Panc1 (cell line): ENCODE results near the gene THEM4. TPM values are rescaled to one million over a fixed set of nuclear protein-coding genes. Genes with fewer than 3 reads are reported as not detected.

Experiments used
- ATAC-seq: fragments of 200-7000 bp; cut with Tn5 transposase; 2 replicates; pipeline ENCODE4 v1.9.1; 2020; ENCODE audit warnings: mild to moderate bottlenecking, moderate library complexity
- BruUV-seq: library from RNA; stranded (reverse); fragments of 400-500 nt; replicated peaks from 2 replicates; lab custom pipeline; 2021; lab: Mats Ljungman, UMichigan
- CTCF ChIA-PET: fragments of 300-600 bp; sonication (Branson Sonifier 250); formaldehyde crosslinking; loops from one replicate; lab custom pipeline; 2022; ENCODE audit warnings: antibody characterized with exemption; lab: Charles Lee
- POLR2A ChIA-PET: fragments of 300-600 bp; sonication (Branson Sonifier 250); formaldehyde crosslinking; loops from one replicate; lab custom pipeline; 2022; ENCODE audit warnings: antibody characterized with exemption; lab: Charles Lee
- DNase-seq: peaks from one replicate; pipeline ENCODE4 v3.0.0-alpha.2; 2010; ENCODE audit warnings: low read depth, low spot score
- H3K27ac ChIP-seq: 2 replicates; pipeline ENCODE4 v1.5.1; 2011; ENCODE audit warnings: mild to moderate bottlenecking, low read length, inconsistent platforms
- H3K27me3 ChIP-seq: fragments of 200-500 bp; sonication (Bioruptor generic); 2 replicates; pipeline ENCODE4 v1.6.0; 2014; ENCODE audit warnings: low read length, inconsistent platforms; ENCODE audit not compliant: control insufficient read depth, insufficient read depth
- H3K36me3 ChIP-seq: fragments of 200-500 bp; sonication (Bioruptor generic); 2 replicates; pipeline ENCODE4 v1.5.1; 2014; ENCODE audit warnings: inconsistent platforms, mild to moderate bottlenecking, low read length, moderate library complexity; ENCODE audit not compliant: control insufficient read depth, insufficient read depth
- H3K4me1 ChIP-seq: 2 replicates; pipeline ENCODE4 v1.5.1; 2011; ENCODE audit warnings: inconsistent platforms, mild to moderate bottlenecking, low read length, moderate library complexity; ENCODE audit not compliant: control insufficient read depth, insufficient read depth
- H3K4me3 ChIP-seq, 2 experiments: 2 replicates each; pipeline ENCODE4 v1.5.1; 2011 to 2012; ENCODE audit warnings: low read depth in 2 of 2, low read length in 2 of 2, mild to moderate bottlenecking in 2 of 2, inconsistent platforms in 1 of 2, moderate library complexity in 1 of 2
- H3K9me3 ChIP-seq: fragments of 200-500 bp; sonication (Bioruptor generic); 2 replicates; pipeline ENCODE4 v1.5.1; 2014; ENCODE audit warnings: low read depth, mild to moderate bottlenecking, inconsistent platforms, low read length, moderate library complexity; ENCODE audit not compliant: control insufficient read depth, insufficient read depth
- POLR2AphosphoS5 ChIP-seq: IDR thresholded peaks from 2 replicates; pipeline ENCODE4 v1.6.1; 2012; ENCODE audit warnings: mild to moderate bottlenecking, low read depth, low read length, moderate library complexity
- SIN3A ChIP-seq: IDR thresholded peaks from 2 replicates; pipeline ENCODE4 v1.6.1; 2012; ENCODE audit warnings: low read depth, mild to moderate bottlenecking, low read length, moderate library complexity, borderline replicate concordance; ENCODE audit not compliant: insufficient read depth
- TCF7L2 ChIP-seq: IDR thresholded peaks from 2 replicates; pipeline ENCODE4 v1.6.1; 2011; ENCODE audit warnings: mild to moderate bottlenecking, low read depth, low read length, inconsistent platforms
- in situ Hi-C: cut with HindIII; loops from 2 replicates; pipeline ENCODE4 v1.10.0; 2016; ENCODE audit warnings: low sequenced_read_pairs, low pct_unique_long_range_greater_than_20kb
- intact Hi-C: fragments of 100-400 bp; cut with micrococcal nuclease; formaldehyde crosslinking; loops from one replicate; pipeline ENCODE4 v1.10.0; 2022; ENCODE audit not compliant: unreplicated experiment
- total RNA-seq: library from RNA; stranded (reverse); gene quantifications from one replicate; pipeline ENCODE4 v1.2.1, GENCODE V29; 2021; ENCODE audit not compliant: unreplicated experiment
- TF ChIP-seq, protein P1 (sequence below): fragments of 450-650 bp; IDR thresholded peaks from 2 replicates; pipeline ENCODE4 v1.5.1; 2017; ENCODE audit warnings: mild to moderate bottlenecking
- TF ChIP-seq, protein P2 (sequence below), 2 experiments: IDR thresholded peaks; 2 replicates each; pipeline ENCODE4 v1.6.1; 2011 to 2012; ENCODE audit warnings: low read depth in 2 of 2, control low read depth in 1 of 2, low read length in 1 of 2, mild to moderate bottlenecking in 1 of 2, moderate library complexity in 1 of 2; ENCODE audit not compliant: insufficient read depth in 1 of 2

Gene THEM4
- total RNA-seq, 1 experiment from 2014 or later: 21.8 TPM

DNA sequence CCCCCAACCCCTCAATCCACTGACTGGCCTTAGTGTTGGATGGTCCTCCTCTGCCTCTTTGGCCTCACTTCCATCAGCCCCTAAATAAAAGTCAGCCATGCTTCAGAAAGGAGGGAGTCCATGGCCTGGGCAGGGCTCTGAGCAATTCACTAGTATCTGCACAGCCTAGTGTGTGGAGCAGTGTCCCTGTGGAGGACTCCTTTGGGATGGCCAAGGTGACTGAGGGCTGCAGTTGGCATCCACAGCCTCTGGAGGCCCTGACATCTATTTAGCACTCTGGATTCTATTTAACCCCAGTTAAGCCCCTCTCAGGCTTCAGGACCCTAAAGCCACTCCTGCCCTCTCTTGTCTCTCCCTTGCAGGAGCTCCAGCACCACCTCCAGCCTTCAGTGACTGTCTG lies 59.4 kb downstream of the THEM4 start:
- in situ Hi-C loops: no loop called here
- H3K4me1 ChIP-seq: no peaks in the 10 kb centered on the region
- no TSS peak for BruUV-seq
- no peaks in the 10 kb centered on the region for H3K9me3 ChIP-seq
- no peak for ATAC-seq
- intact Hi-C loops: no loop called here
- TF ChIP-seq, protein P1, sequence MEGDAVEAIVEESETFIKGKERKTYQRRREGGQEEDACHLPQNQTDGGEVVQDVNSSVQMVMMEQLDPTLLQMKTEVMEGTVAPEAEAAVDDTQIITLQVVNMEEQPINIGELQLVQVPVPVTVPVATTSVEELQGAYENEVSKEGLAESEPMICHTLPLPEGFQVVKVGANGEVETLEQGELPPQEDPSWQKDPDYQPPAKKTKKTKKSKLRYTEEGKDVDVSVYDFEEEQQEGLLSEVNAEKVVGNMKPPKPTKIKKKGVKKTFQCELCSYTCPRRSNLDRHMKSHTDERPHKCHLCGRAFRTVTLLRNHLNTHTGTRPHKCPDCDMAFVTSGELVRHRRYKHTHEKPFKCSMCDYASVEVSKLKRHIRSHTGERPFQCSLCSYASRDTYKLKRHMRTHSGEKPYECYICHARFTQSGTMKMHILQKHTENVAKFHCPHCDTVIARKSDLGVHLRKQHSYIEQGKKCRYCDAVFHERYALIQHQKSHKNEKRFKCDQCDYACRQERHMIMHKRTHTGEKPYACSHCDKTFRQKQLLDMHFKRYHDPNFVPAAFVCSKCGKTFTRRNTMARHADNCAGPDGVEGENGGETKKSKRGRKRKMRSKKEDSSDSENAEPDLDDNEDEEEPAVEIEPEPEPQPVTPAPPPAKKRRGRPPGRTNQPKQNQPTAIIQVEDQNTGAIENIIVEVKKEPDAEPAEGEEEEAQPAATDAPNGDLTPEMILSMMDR: no peak
- TF ChIP-seq POLR2AphosphoS5 (no peak), TCF7L2 (no peak), SIN3A (no peak)
- TF ChIP-seq, protein P2, sequence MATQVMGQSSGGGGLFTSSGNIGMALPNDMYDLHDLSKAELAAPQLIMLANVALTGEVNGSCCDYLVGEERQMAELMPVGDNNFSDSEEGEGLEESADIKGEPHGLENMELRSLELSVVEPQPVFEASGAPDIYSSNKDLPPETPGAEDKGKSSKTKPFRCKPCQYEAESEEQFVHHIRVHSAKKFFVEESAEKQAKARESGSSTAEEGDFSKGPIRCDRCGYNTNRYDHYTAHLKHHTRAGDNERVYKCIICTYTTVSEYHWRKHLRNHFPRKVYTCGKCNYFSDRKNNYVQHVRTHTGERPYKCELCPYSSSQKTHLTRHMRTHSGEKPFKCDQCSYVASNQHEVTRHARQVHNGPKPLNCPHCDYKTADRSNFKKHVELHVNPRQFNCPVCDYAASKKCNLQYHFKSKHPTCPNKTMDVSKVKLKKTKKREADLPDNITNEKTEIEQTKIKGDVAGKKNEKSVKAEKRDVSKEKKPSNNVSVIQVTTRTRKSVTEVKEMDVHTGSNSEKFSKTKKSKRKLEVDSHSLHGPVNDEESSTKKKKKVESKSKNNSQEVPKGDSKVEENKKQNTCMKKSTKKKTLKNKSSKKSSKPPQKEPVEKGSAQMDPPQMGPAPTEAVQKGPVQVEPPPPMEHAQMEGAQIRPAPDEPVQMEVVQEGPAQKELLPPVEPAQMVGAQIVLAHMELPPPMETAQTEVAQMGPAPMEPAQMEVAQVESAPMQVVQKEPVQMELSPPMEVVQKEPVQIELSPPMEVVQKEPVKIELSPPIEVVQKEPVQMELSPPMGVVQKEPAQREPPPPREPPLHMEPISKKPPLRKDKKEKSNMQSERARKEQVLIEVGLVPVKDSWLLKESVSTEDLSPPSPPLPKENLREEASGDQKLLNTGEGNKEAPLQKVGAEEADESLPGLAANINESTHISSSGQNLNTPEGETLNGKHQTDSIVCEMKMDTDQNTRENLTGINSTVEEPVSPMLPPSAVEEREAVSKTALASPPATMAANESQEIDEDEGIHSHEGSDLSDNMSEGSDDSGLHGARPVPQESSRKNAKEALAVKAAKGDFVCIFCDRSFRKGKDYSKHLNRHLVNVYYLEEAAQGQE (IDR thresholded peaks at IDR 0.05; ENCODE audit: insufficient read depth in 1 of 2, low read depth in 2 of 2, low read length in 1 of 2): no peak
- DNase-seq: no peak
- H3K4me3 ChIP-seq: no peak overlapping the region
- H3K27ac ChIP-seq: no peak overlapping the region
- H3K36me3 ChIP-seq: no peaks in the 10 kb centered on the region
- ChIA-PET POLR2A (no interaction called here), CTCF (no interaction called here)
- H3K27me3 ChIP-seq: no peaks in the 10 kb centered on the region

DNA sequence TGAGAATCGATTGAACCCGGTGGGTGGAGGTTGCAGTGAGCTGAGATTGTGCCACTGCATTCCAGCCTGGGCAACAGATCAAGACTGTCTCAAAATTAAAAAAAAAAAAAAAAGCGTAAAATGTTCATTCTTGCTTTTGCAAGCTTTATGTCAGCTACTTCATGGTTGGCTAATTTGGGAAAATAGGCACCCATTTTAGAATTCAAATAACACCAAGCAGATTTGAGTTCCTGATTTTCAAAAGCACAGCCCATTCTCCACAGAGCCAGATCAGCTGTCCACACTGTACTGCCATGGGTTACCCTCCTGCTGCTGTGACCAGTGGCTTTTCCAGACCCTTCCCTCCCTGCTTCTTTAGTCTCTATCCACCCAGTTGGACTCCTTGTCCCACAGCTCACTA lies 60.2 kb downstream of the THEM4 start:
- BruUV-seq: no TSS peak
- H3K27me3 ChIP-seq: no peaks in the 10 kb centered on the region
- H3K9me3 ChIP-seq: no peaks in the 10 kb centered on the region
- H3K4me3 ChIP-seq: no peak overlapping the region
- intact Hi-C loops (no loop called here), in situ Hi-C loops (no loop called here)
- ChIA-PET POLR2A (interaction anchor here (0.6 kb wide), 1 partner anchor 96 kb away, joined by 3 read pairs; no protein-coding TSS in a partner anchor), CTCF (no interaction called here)
- no peak overlapping the region for H3K27ac ChIP-seq
- no peak for DNase-seq
- H3K4me1 ChIP-seq: no peaks in the 10 kb centered on the region
- ATAC-seq: no peak
- TF ChIP-seq POLR2AphosphoS5 (no peak), TCF7L2 (no peak), SIN3A (no peak)
- TF ChIP-seq, protein P1: no peak
- TF ChIP-seq, protein P2 (IDR thresholded peaks at IDR 0.05; ENCODE audit: insufficient read depth in 1 of 2, low read depth in 2 of 2, low read length in 1 of 2): no peak
- H3K36me3 ChIP-seq: no peaks in the 10 kb centered on the region
